CD8-positive, alpha-beta memory T cell (primary cell): Measurements from ENCODE around the gene P4HA2. TPM values are rescaled to one million over a fixed set of nuclear protein-coding genes. Genes with fewer than 3 reads are reported as not detected.

Experiments used
- CTCF ChIA-PET: fragments of 350-600 bp; sonication (Branson Sonifier 250); formaldehyde crosslinking; loops from one replicate; lab custom pipeline; 2021; ENCODE audit warnings: antibody characterized with exemption; lab: Charles Lee
- POLR2A ChIA-PET: fragments of 350-600 bp; sonication (Branson Sonifier 250); formaldehyde crosslinking; loops from one replicate; lab custom pipeline; 2021; ENCODE audit warnings: antibody characterized with exemption; lab: Charles Lee
- DNase-seq, 5 donors: peaks; one replicate each; pipeline versions ENCODE4 v3.0.0 to v3.0.0-alpha.2; 2020 to 2022; ENCODE audit warnings: mixed read lengths in 1 of 5
- H3K27ac ChIP-seq: one replicate; pipeline ENCODE4 v1.7.0; 2013; ENCODE audit warnings: low read depth, mild to moderate bottlenecking, low read length, moderate library complexity
- H3K27me3 ChIP-seq: 2 replicates; pipeline ENCODE4 v1.7.0; 2013; ENCODE audit warnings: low read length, mild to moderate bottlenecking; ENCODE audit not compliant: insufficient read depth, poor library complexity, severe bottlenecking
- H3K36me3 ChIP-seq: 2 replicates; pipeline ENCODE4 v1.7.0; 2013; ENCODE audit warnings: mild to moderate bottlenecking, low read length, moderate library complexity; ENCODE audit not compliant: insufficient read depth
- H3K4me1 ChIP-seq: 2 replicates; pipeline ENCODE4 v1.7.0; 2013; ENCODE audit warnings: mild to moderate bottlenecking, low read length, moderate library complexity; ENCODE audit not compliant: insufficient read depth
- H3K4me3 ChIP-seq: 2 replicates; pipeline ENCODE4 v1.7.0; 2013; ENCODE audit warnings: mild to moderate bottlenecking, low read length
- H3K9me3 ChIP-seq: 2 replicates; pipeline ENCODE4 v1.7.0; 2013; ENCODE audit warnings: mild to moderate bottlenecking, low read length
- H3K27ac Mint-ChIP-seq, 8 donors: one replicate each; pipeline ENCODE4 v1.8.0; 2020 to 2021; ENCODE audit warnings: mixed read lengths in 8 of 8, mild to moderate bottlenecking in 6 of 8, inconsistent platforms in 3 of 8, moderate library complexity in 3 of 8
- H3K27me3 Mint-ChIP-seq, 2 donors: one replicate each; pipeline ENCODE4 v1.8.0; 2020 to 2021; ENCODE audit warnings: mixed read lengths in 2 of 2, mild to moderate bottlenecking in 1 of 2, moderate library complexity in 1 of 2
- H3K36me3 Mint-ChIP-seq, 3 donors: one replicate each; pipeline ENCODE4 v1.8.0; 2020 to 2021; ENCODE audit warnings: mixed read lengths in 3 of 3, inconsistent platforms in 1 of 3, mild to moderate bottlenecking in 1 of 3
- H3K4me1 Mint-ChIP-seq, 3 donors: one replicate each; pipeline ENCODE4 v1.8.0; 2020 to 2021; ENCODE audit warnings: mixed read lengths in 3 of 3, inconsistent platforms in 1 of 3, mild to moderate bottlenecking in 1 of 3
- H3K4me3 Mint-ChIP-seq, 7 donors: one replicate each; pipeline ENCODE4 v1.8.0; 2020 to 2021; ENCODE audit warnings: mixed read lengths in 7 of 7, mild to moderate bottlenecking in 6 of 7, moderate library complexity in 4 of 7, inconsistent platforms in 2 of 7
- H3K9me3 Mint-ChIP-seq, 5 donors: one replicate each; pipeline ENCODE4 v1.8.0; 2020 to 2022; ENCODE audit warnings: mixed read lengths in 5 of 5, mild to moderate bottlenecking in 3 of 5, moderate library complexity in 2 of 5, inconsistent platforms in 1 of 5
- polyA plus RNA-seq: library from polyadenylated mRNA; unstranded; fragments of 300-500 nt; fragmentation: Illumina TruSeq; gene quantifications from one replicate; pipeline ENCODE4 v1.2.3, GENCODE V29; 2021
- total RNA-seq, 2 experiments: library from RNA; stranded (reverse); gene quantifications; one replicate each; pipeline ENCODE4 v1.2.3, GENCODE V29; 2021

P4HA2 gene
- total and polyA plus RNA-seq, 3 experiments from 2014 or later: 7.2 to 7.9 TPM; not detected in 1

GRCh38 chr5:132228241-132229035 is 785 bp upstream of the P4HA2 start:
- Histone ChIP-seq H3K27me3 (no peaks in the 10 kb centered on the region), H3K9me3 (no peaks in the 10 kb centered on the region), H3K27ac (peak overlapping the region; percentile 38), H3K4me1 (peaks cover 14% of the 10 kb centered on the region), H3K4me3 (no peak overlapping the region), H3K36me3 (no peaks in the 10 kb centered on the region)
- Mint-ChIP-seq H3K4me3 (peak overlapping the region; percentile 55 to 87 (median 69)), H3K27me3 (peaks cover 12 to 40% of the 10 kb centered on the region in 2 donors), H3K36me3 (no peaks in the 10 kb centered on the region), H3K4me1 (peaks cover 3 to 17% (median 16%) of the 10 kb centered on the region in 3 donors), H3K27ac (no peak overlapping the region), H3K9me3 (no peaks in the 10 kb centered on the region)
- DNase-seq: no peak
- POLR2A ChIA-PET: no interaction called here
- CTCF ChIA-PET: interaction anchor here (1.0 to 1.4 kb wide), 3 partner anchors 9 to 11 kb away, joined by 3 to 4 read pairs (median 3); no protein-coding TSS in a partner anchor

- H3K4me3 ChIP-seq: peak overlapping the region; percentile 7
- peaks cover 3 to 17% (median 16%) of the 10 kb centered on the region in 3 donors for H3K4me1 Mint-ChIP-seq
- H3K4me1 ChIP-seq: peaks cover 14% of the 10 kb centered on the region
- ChIA-PET CTCF (interaction anchor here (1.0 to 3.6 kb wide), 3 partner anchors 10 to 12 kb away, joined by 3 to 22 read pairs (median 4); no protein-coding TSS in a partner anchor), POLR2A (no interaction called here)
- no peak overlapping the region for H3K27ac Mint-ChIP-seq
- H3K36me3 Mint-ChIP-seq: no peaks in the 10 kb centered on the region
- H3K4me3 Mint-ChIP-seq: peak overlapping the region in 5 of 7 donors; percentile 21 to 68 (median 41)
- no peaks in the 10 kb centered on the region for H3K27me3 ChIP-seq
- H3K27me3 Mint-ChIP-seq: peaks cover 15 to 35% of the 10 kb centered on the region in 2 donors
- H3K27ac ChIP-seq: peak overlapping the region; percentile 53
- no peaks in the 10 kb centered on the region for H3K36me3 ChIP-seq
- no peaks in the 10 kb centered on the region for H3K9me3 ChIP-seq
- no peaks in the 10 kb centered on the region for H3K9me3 Mint-ChIP-seq
- no peak for DNase-seq
These were observed 493 bp downstream of the P4HA2 start for GRCh38 chr5:132227235-132227484.

- Mint-ChIP-seq H3K9me3 (no peaks in the 10 kb centered on the region), H3K4me3 (peak overlapping the region; percentile 21 to 68 (median 64)), H3K27me3 (peaks cover 15 to 35% of the 10 kb centered on the region in 2 donors), H3K36me3 (no peaks in the 10 kb centered on the region), H3K4me1 (peaks cover 3 to 17% (median 16%) of the 10 kb centered on the region in 3 donors), H3K27ac (peak overlapping the region in 2 of 8 donors; percentile 16 to 26)
- peaks cover 14% of the 10 kb centered on the region for H3K4me1 ChIP-seq
- H3K27ac ChIP-seq: peak overlapping the region; percentile 53
- no peak for DNase-seq
- H3K9me3 ChIP-seq: no peaks in the 10 kb centered on the region
- no peaks in the 10 kb centered on the region for H3K27me3 ChIP-seq
- H3K36me3 ChIP-seq: no peaks in the 10 kb centered on the region
- peak overlapping the region; percentile 7 for H3K4me3 ChIP-seq
- ChIA-PET POLR2A (no interaction called here), CTCF (interaction anchor here (3.6 kb wide), 1 partner anchor 12 kb away, joined by 22 read pairs; no protein-coding TSS in a partner anchor)
These were observed 978 bp downstream of the P4HA2 start for GRCh38 chr5:132226516-132227234.

GRCh38 chr5:132225165-132226032 is 2.3 kb downstream of the P4HA2 start:
- Histone ChIP-seq H3K4me1 (peaks cover 14% of the 10 kb centered on the region), H3K4me3 (no peak overlapping the region), H3K27ac (no peak overlapping the region), H3K27me3 (no peaks in the 10 kb centered on the region), H3K36me3 (no peaks in the 10 kb centered on the region), H3K9me3 (no peaks in the 10 kb centered on the region)
- ChIA-PET POLR2A (no interaction called here), CTCF (interaction anchor here (3.6 kb wide), 1 partner anchor 13 kb away, joined by 22 read pairs; no protein-coding TSS in a partner anchor)
- Mint-ChIP-seq H3K36me3 (no peaks in the 10 kb centered on the region), H3K27me3 (peaks cover 15 to 29% of the 10 kb centered on the region in 2 donors), H3K4me3 (peak overlapping the region in 5 of 7 donors; percentile 16 to 47 (median 33)), H3K9me3 (no peaks in the 10 kb centered on the region), H3K27ac (no peak overlapping the region), H3K4me1 (peaks cover 1 to 17% (median 16%) of the 10 kb centered on the region in 3 donors)
- DNase-seq: peak in 1 of 5 donors; percentile 30

DNA sequence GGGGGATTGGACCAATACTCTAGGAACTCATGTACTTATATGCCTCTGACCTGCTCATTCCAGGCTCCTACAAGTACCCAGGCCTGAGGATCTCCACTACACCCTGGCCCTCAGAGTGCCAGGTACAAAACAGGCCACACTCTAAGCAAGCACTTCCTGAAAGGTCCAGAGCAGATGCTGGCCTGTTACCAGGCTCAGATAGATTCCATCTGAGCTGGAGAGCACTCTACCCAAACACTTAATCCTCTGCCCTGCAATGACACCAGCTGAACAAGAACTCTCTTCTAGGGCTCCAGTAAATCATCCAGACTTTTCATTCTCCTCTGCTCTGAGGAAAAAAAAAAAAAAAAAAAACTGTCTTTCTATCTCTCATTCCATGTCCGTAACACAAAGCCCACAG is 2.9 kb downstream of the P4HA2 start:
- no peaks in the 10 kb centered on the region for H3K36me3 ChIP-seq
- no peaks in the 10 kb centered on the region for H3K9me3 Mint-ChIP-seq
- H3K4me3 Mint-ChIP-seq: no peak overlapping the region
- peaks cover 14% of the 10 kb centered on the region for H3K4me1 ChIP-seq
- POLR2A ChIA-PET: no interaction called here
- CTCF ChIA-PET: interaction anchor here (3.6 kb wide), 1 partner anchor 14 kb away, joined by 22 read pairs; no protein-coding TSS in a partner anchor
- no peaks in the 10 kb centered on the region for H3K36me3 Mint-ChIP-seq
- H3K27ac Mint-ChIP-seq: no peak overlapping the region
- H3K4me3 ChIP-seq: no peak overlapping the region
- no peaks in the 10 kb centered on the region for H3K9me3 ChIP-seq
- no peak overlapping the region for H3K27ac ChIP-seq
- H3K4me1 Mint-ChIP-seq: peaks cover 1 to 17% (median 14%) of the 10 kb centered on the region in 3 donors
- peaks cover 15 to 25% of the 10 kb centered on the region in 2 donors for H3K27me3 Mint-ChIP-seq
- no peaks in the 10 kb centered on the region for H3K27me3 ChIP-seq
- DNase-seq: no peak

GRCh38 chr5:132223861-132224260 is 3.8 kb downstream of the P4HA2 start:
- H3K4me1 ChIP-seq: peaks cover 14% of the 10 kb centered on the region
- no peak overlapping the region for H3K27ac ChIP-seq
- ChIA-PET POLR2A (no interaction called here), CTCF (interaction anchor here (3.6 kb wide), 1 partner anchor 14 kb away, joined by 22 read pairs; no protein-coding TSS in a partner anchor)
- H3K36me3 Mint-ChIP-seq: no peaks in the 10 kb centered on the region
- H3K4me3 ChIP-seq: no peak overlapping the region
- DNase-seq: no peak
- H3K4me1 Mint-ChIP-seq: peaks cover 0 to 10% (median 6%) of the 10 kb centered on the region in 3 donors
- no peaks in the 10 kb centered on the region for H3K36me3 ChIP-seq
- H3K27me3 ChIP-seq: no peaks in the 10 kb centered on the region
- H3K9me3 Mint-ChIP-seq: no peaks in the 10 kb centered on the region
- H3K4me3 Mint-ChIP-seq: no peak overlapping the region
- H3K27me3 Mint-ChIP-seq: peaks cover 12 to 17% of the 10 kb centered on the region in 2 donors
- no peaks in the 10 kb centered on the region for H3K9me3 ChIP-seq
- H3K27ac Mint-ChIP-seq: peak overlapping the region in 1 of 8 donors; percentile 1

GRCh38 chr5:132222649-132223038 is 5.0 kb downstream of the P4HA2 start:
- H3K36me3 ChIP-seq: no peaks in the 10 kb centered on the region
- no peak overlapping the region for H3K4me3 ChIP-seq
- H3K9me3 Mint-ChIP-seq: no peaks in the 10 kb centered on the region
- H3K27ac Mint-ChIP-seq: peak overlapping the region in 1 of 8 donors; percentile 17
- peaks cover 12 to 15% of the 10 kb centered on the region in 2 donors for H3K27me3 Mint-ChIP-seq
- peaks cover 0 to 9% (median 6%) of the 10 kb centered on the region in 3 donors for H3K4me1 Mint-ChIP-seq
- no peak for DNase-seq
- no peaks in the 10 kb centered on the region for H3K27me3 ChIP-seq
- CTCF ChIA-PET: no interaction called here
- H3K4me3 Mint-ChIP-seq: no peak overlapping the region
- H3K36me3 Mint-ChIP-seq: no peaks in the 10 kb centered on the region
- POLR2A ChIA-PET: interaction anchor here (0.6 kb wide), 1 partner anchor 1813 kb away, joined by 6 read pairs; no protein-coding TSS in a partner anchor
- peaks cover 14% of the 10 kb centered on the region for H3K4me1 ChIP-seq
- no peaks in the 10 kb centered on the region for H3K9me3 ChIP-seq
- no peak overlapping the region for H3K27ac ChIP-seq
